HepG2 (cell line): ENCODE measurements around the gene CAMTA2. TPM values are rescaled to one million over a fixed set of nuclear protein-coding genes. Genes with fewer than 3 reads are reported as not detected.
A peak's percentile ranks its signal among the peaks of the same experiment; 100 is the strongest.

ENCODE experiments used
- AGO2 ChIP-seq: fragments of 200-400 bp; formaldehyde crosslinking; optimal IDR thresholded peaks from 2 replicates; pipeline ENCODE3; 2017; ENCODE audit warnings: mild to moderate bottlenecking, low read depth, low read length, moderate library complexity
- ATF1 ChIP-seq: IDR thresholded peaks from 2 replicates; pipeline ENCODE4 v1.6.1; 2016; ENCODE audit warnings: mild to moderate bottlenecking, control low read depth
- BCLAF1 ChIP-seq: fragments of 450-650 bp; IDR thresholded peaks from 2 replicates; pipeline ENCODE4 v1.6.1; 2017; ENCODE audit warnings: mild to moderate bottlenecking
- CERS6 ChIP-seq: sonication (generic); formaldehyde crosslinking; IDR thresholded peaks from 2 replicates; pipeline ENCODE4 v1.5.0; 2020; ENCODE audit warnings: missing genetic modification reagents
- DNMT1 ChIP-seq: sonication (generic); formaldehyde crosslinking; IDR thresholded peaks from 2 replicates; pipeline ENCODE4 v1.5.1; 2020; ENCODE audit warnings: mild to moderate bottlenecking, missing genetic modification reagents
- GTF2F1 ChIP-seq: fragments of 150-350 bp; IDR thresholded peaks from 2 replicates; pipeline ENCODE4 v1.6.1; 2014; ENCODE audit warnings: low read length
- JUN ChIP-seq: sonication (generic); formaldehyde crosslinking; IDR thresholded peaks from 2 replicates; pipeline ENCODE4 v1.4.0; 2020; ENCODE audit warnings: mild to moderate bottlenecking, missing genetic modification reagents
- MYNN ChIP-seq: sonication (generic); formaldehyde crosslinking; IDR thresholded peaks from 2 replicates; pipeline ENCODE4 v1.4.0; 2020; ENCODE audit warnings: mild to moderate bottlenecking, low read depth, missing genetic modification reagents
- PHF8 ChIP-seq: sonication (generic); formaldehyde crosslinking; IDR thresholded peaks from 2 replicates; pipeline ENCODE4 v1.5.0; 2020; ENCODE audit warnings: missing genetic modification reagents
- PTBP1 ChIP-seq: fragments of 200-400 bp; formaldehyde crosslinking; IDR thresholded peaks from 2 replicates; pipeline ENCODE4 v1.6.1; 2018; ENCODE audit warnings: low read length, low read depth; ENCODE audit not compliant: poor library complexity, severe bottlenecking
- RARG ChIP-seq: sonication (generic); formaldehyde crosslinking; IDR thresholded peaks from 2 replicates; pipeline ENCODE4 v1.4.0; 2020; ENCODE audit warnings: low read depth, mild to moderate bottlenecking, missing genetic modification reagents
- RXRB ChIP-seq: IDR thresholded peaks from 2 replicates; pipeline ENCODE4 v1.6.1; 2016; ENCODE audit warnings: borderline replicate concordance, missing genetic modification reagents, missing compliant biosample characterization
- SP140L ChIP-seq: sonication (generic); formaldehyde crosslinking; IDR thresholded peaks from 2 replicates; pipeline ENCODE4 v1.4.0; 2020; ENCODE audit warnings: missing genetic modification reagents, borderline replicate concordance
- SRSF1 ChIP-seq: fragments of 200-400 bp; formaldehyde crosslinking; optimal IDR thresholded peaks from 2 replicates; pipeline ENCODE3; 2017; ENCODE audit warnings: mild to moderate bottlenecking, low read depth, low read length, moderate library complexity
- SRY ChIP-seq: sonication (generic); formaldehyde crosslinking; IDR thresholded peaks from 2 replicates; pipeline ENCODE4 v1.8.0; 2022; ENCODE audit warnings: mild to moderate bottlenecking, missing genetic modification reagents
- ZBTB14 ChIP-seq: sonication (generic); formaldehyde crosslinking; IDR thresholded peaks from 2 replicates; pipeline ENCODE4 v1.4.0; 2020; ENCODE audit warnings: missing genetic modification reagents
- ZBTB7A ChIP-seq: sonication (generic); formaldehyde crosslinking; IDR thresholded peaks from 2 replicates; pipeline ENCODE4 v1.8.0; 2022; ENCODE audit warnings: mild to moderate bottlenecking, missing genetic modification reagents
- ZNF232 ChIP-seq: sonication (generic); formaldehyde crosslinking; IDR thresholded peaks from 2 replicates; pipeline ENCODE4 v1.4.0; 2020; ENCODE audit warnings: missing genetic modification reagents, borderline replicate concordance
- ZNF317 ChIP-seq: sonication (generic); formaldehyde crosslinking; IDR thresholded peaks from 2 replicates; pipeline ENCODE4 v1.5.0; 2020; ENCODE audit warnings: mild to moderate bottlenecking, missing genetic modification reagents
- ZNF619 ChIP-seq: sonication (generic); formaldehyde crosslinking; IDR thresholded peaks from 2 replicates; pipeline ENCODE4 v1.4.0; 2020; ENCODE audit warnings: mild to moderate bottlenecking, missing genetic modification reagents
- ZNF777 ChIP-seq: sonication (generic); formaldehyde crosslinking; IDR thresholded peaks from 2 replicates; pipeline ENCODE4 v1.4.0; 2020; ENCODE audit warnings: missing genetic modification reagents
- ZNF781 ChIP-seq: sonication (generic); formaldehyde crosslinking; IDR thresholded peaks from 2 replicates; pipeline ENCODE4 v1.5.1; 2020; ENCODE audit warnings: borderline replicate concordance, mild to moderate bottlenecking, missing genetic modification reagents; ENCODE audit errors: not compliant biosample characterization
- polyA plus RNA-seq, 8 experiments: library from polyadenylated mRNA; depleted of rRNA in 3 of 8; stranded (reverse) in 7 of 8; unstranded in 1 of 8; fragments of >200 nt; fragmentation: Illumina TruSeq in 4 of 8; extraction: Trizol in 4 of 8; gene quantifications; 2 replicates each; pipeline versions ENCODE4 v1.2.1 to v1.2.3, GENCODE V29; 2011 to 2016; ENCODE audit warnings: low read depth in 4 of 8, missing spikeins in 1 of 8, mixed read lengths in 1 of 8; ENCODE audit not compliant: insufficient read depth in 1 of 8
- total RNA-seq, 5 experiments: library from RNA; depleted of rRNA; stranded (reverse); fragments of >200 nt; fragmentation: Illumina TruSeq; extraction: Trizol; gene quantifications; 2 replicates each; pipeline ENCODE4 v1.2.3, GENCODE V29; 2016; ENCODE audit warnings: low read depth in 1 of 5

The CAMTA2 gene
- total and polyA plus RNA-seq, 2 of the 13 experiments (the other 11 are each of a cell fraction or from before 2014, with no cell fraction given), result 4.1 to 7.1 TPM

- TF ChIP-seq ATF1 (no peak), SP140L (0 out of 2 replicates have a peak, but pooled peaks have one; percentile 47), BCLAF1 (no peak), ZNF777 (peak; percentile 41; the same call in 1 of the 2 replicates), AGO2 (peak; percentile 68), GTF2F1 (no peak), JUN (no peak), ZNF317 (no peak), PHF8 (CRISPR knock-in tag) (peak; percentile 78), RXRB (CRISPR knock-in tag) (no peak), SRSF1 (no peak), ZNF619 (CRISPR knock-in tag) (0 out of 2 replicates have a peak, but pooled peaks have one; percentile 56), ZNF232 (no peak), SRY (CRISPR knock-in tag) (no peak), MYNN (CRISPR knock-in tag) (no peak), DNMT1 (no peak), ZNF781 (CRISPR knock-in tag) (no peak), ZBTB7A (CRISPR knock-in tag) (no peak), PTBP1 (no peak), RARG (CRISPR knock-in tag) (no peak), CERS6 (CRISPR knock-in tag) (no peak), ZBTB14 (CRISPR knock-in tag) (peak; percentile 100)
Measured at GRCh38 chr17:4939796-4940554, 47.5 kb downstream of the CAMTA2 start, which contains the start of the genes RNF167 and SLC25A11 (continued).
